Loucy (cell line): Measurements from ENCODE around the gene FASLG.

ENCODE experiments used
- CTCF ChIP-seq: fragments of 200-600 bp; sonication (generic); conservative IDR thresholded peaks from 2 replicates; pipeline ENCODE4 v1.5.1; 2014; ENCODE audit warnings: mild to moderate bottlenecking, antibody characterized with exemption, low read length
- EZH2phosphoT487 ChIP-seq: fragments of 200-600 bp; IDR thresholded peaks from 2 replicates; pipeline ENCODE4 v1.6.1; 2018; ENCODE audit warnings: antibody characterized with exemption, mild to moderate bottlenecking, moderate library complexity, borderline replicate concordance

GRCh38 chr1:172670791-172671190, 11.9 kb downstream of the FASLG start:
- no peak for TF ChIP-seq CTCF
- TF ChIP-seq EZH2phosphoT487 = no peak
